HK-2 (cell line): ENCODE measurements around the gene NOSIP.

Experiments
- DNase-seq: peaks from one replicate; pipeline ENCODE4 v3.0.0-alpha.2; 2018; ENCODE audit not compliant: unreplicated experiment

Gene NOSIP

DNA sequence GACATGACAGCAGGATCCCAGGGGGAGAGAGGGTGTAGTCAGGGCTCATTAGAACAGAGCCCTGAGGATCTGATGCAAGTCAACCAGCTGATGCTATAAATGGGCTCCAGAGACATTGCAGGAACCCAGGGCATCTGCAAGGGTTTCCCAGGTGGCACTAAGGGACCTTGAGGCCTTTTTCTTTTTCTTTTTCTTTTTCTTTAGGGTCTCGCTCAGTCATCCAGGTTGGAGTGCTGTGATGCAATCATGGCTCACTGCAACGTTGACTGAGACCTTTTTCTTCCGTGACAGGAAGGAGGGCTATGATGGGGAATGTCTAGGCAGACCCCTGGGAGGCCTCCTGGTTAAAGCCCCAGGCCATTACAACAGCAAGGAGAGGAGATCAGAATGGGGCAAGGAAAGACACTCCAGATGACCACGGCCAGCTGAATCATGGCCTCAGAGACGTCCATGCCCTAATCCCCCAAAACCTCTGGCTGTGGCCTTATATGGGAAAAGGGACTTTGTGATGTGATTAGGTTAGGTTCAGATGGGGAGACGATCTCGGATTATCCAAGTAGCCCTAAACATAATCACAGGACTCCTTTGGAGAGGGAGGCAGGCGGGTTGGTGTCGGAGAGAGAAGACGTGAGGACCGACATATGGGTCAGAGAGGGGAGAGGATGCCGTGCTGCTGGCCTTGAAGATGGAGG lies 72.4 kb downstream of the NOSIP start:
- no peak for DNase-seq

- peak; percentile 67 for DNase-seq
These were observed 73.7 kb downstream of the NOSIP start for GRCh38 chr19:49506575-49507105.
